Vagina (tissue), 2 donors: ENCODE data around the gene DENND5B. TPM values are rescaled to one million over a fixed set of nuclear protein-coding genes. Genes with fewer than 3 reads are reported as not detected.
"Not testable (repeated sequence)": the region's sequence is repeated elsewhere in the genome, so short reads cannot be mapped to it uniquely, and the experiment has no call there.

ENCODE experiments used
- DNase-seq, 2 donors: peaks; one replicate each; pipeline ENCODE4 v3.0.0-alpha.2; 2017; ENCODE audit errors: extremely low spot score in 2 of 2
- H3K27ac ChIP-seq: fragments of 200-600 bp; sonication (generic); one replicate; pipeline ENCODE4 v1.5.1; 2019
- H3K27me3 ChIP-seq: fragments of 200-600 bp; sonication (generic); one replicate; pipeline ENCODE4 v1.5.1; 2019
- H3K36me3 ChIP-seq, 2 donors: fragments of 200-600 bp; sonication (generic); one replicate each; pipeline ENCODE4 v1.5.1; 2017 to 2019
- H3K4me1 ChIP-seq: fragments of 200-600 bp; sonication (generic); one replicate; pipeline ENCODE4 v1.5.1; 2019
- H3K4me3 ChIP-seq, 2 donors: fragments of 200-600 bp; sonication (generic); 1 replicate in 1 of 2; 2 replicates in 1 of 2; pipeline ENCODE4 v1.5.1; 2016 to 2019
- H3K9me3 ChIP-seq: fragments of 200-600 bp; sonication (generic); one replicate; pipeline ENCODE4 v1.5.1; 2019
- POLR2A ChIP-seq, 2 donors: fragments of 450-650 bp; IDR thresholded peaks; one replicate each; pipeline ENCODE4 v1.6.1; 2017; ENCODE audit warnings: antibody characterized with exemption in 2 of 2, mild to moderate bottlenecking in 2 of 2, moderate library complexity in 2 of 2
- POLR2AphosphoS5 ChIP-seq, 2 donors: sonication (generic); formaldehyde crosslinking; IDR thresholded peaks; one replicate each; pipeline ENCODE4 v1.9.0; 2017; ENCODE audit warnings: antibody characterized with exemption in 2 of 2, mild to moderate bottlenecking in 2 of 2, low read depth in 1 of 2; ENCODE audit not compliant: insufficient read depth in 1 of 2
- intact Hi-C: fragments of 100-400 bp; cut with DNase I; formaldehyde crosslinking; loops from one replicate; pipeline ENCODE4 v1.15.1; 2023
- total RNA-seq: library from RNA; depleted of rRNA; stranded (reverse); fragments of >200 nt; gene quantifications from one replicate; pipeline ENCODE4 v1.2.3, GENCODE V29; 2016
- TF ChIP-seq, protein P1 (sequence below), 3 experiments: fragments of 450-650 bp in 2 of 3; fragments of 200-600 bp in 1 of 3; sonication (generic) in 1 of 3; IDR thresholded peaks; one replicate each; pipeline ENCODE4 v1.5.1; 2017 to 2019; ENCODE audit warnings: antibody characterized with exemption in 3 of 3, mild to moderate bottlenecking in 2 of 3, moderate library complexity in 2 of 3

DENND5B gene
- total RNA-seq, 1 donor from 2014 or later = 25.3 TPM

- Histone ChIP-seq H3K9me3 (no peaks in the 10 kb centered on the region), H3K4me1 (no peaks in the 10 kb centered on the region), H3K36me3 (no peaks in the 10 kb centered on the region), H3K27me3 (no peaks in the 10 kb centered on the region), H3K4me3 (no peak overlapping the region), H3K27ac (no peak overlapping the region)
- TF ChIP-seq POLR2A (IDR thresholded peaks at IDR 0.05) (no peak), POLR2AphosphoS5 (IDR thresholded peaks at IDR 0.05; ENCODE audit: insufficient read depth in 1 of 2, low read depth in 1 of 2) (no peak)
- TF ChIP-seq, protein P1, sequence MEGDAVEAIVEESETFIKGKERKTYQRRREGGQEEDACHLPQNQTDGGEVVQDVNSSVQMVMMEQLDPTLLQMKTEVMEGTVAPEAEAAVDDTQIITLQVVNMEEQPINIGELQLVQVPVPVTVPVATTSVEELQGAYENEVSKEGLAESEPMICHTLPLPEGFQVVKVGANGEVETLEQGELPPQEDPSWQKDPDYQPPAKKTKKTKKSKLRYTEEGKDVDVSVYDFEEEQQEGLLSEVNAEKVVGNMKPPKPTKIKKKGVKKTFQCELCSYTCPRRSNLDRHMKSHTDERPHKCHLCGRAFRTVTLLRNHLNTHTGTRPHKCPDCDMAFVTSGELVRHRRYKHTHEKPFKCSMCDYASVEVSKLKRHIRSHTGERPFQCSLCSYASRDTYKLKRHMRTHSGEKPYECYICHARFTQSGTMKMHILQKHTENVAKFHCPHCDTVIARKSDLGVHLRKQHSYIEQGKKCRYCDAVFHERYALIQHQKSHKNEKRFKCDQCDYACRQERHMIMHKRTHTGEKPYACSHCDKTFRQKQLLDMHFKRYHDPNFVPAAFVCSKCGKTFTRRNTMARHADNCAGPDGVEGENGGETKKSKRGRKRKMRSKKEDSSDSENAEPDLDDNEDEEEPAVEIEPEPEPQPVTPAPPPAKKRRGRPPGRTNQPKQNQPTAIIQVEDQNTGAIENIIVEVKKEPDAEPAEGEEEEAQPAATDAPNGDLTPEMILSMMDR (IDR thresholded peaks at IDR 0.05) = no peak
- intact Hi-C loops = no loop called here
- DNase-seq = no peak
These were observed 112.5 kb downstream of the DENND5B start for GRCh38 chr12:31478425-31478824.

DNA sequence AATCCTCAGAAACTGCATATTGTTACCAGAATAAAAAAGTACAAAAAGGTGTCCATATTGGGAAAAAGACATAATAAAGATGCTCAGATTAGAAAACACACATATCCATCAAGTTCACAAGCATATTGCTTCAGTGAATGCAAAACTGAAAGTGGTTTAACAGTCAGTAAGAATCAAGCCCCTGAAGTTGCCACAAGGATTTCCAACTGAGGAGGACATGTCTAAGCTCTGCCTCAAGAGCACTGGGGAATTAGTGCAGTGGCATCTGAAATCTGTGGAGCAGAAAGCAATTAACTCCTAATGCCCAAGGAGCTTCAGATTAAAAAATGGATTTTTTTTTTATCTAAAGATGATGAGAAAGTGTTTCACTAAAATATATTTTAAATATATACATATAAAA is 113.2 kb downstream of the DENND5B start:
- intact Hi-C loops = no loop called here
- H3K27me3 ChIP-seq = no peaks in the 10 kb centered on the region
- H3K36me3 ChIP-seq = no peaks in the 10 kb centered on the region
- H3K27ac ChIP-seq = no peak overlapping the region
- H3K9me3 ChIP-seq = no peaks in the 10 kb centered on the region
- TF ChIP-seq, protein P1 (IDR thresholded peaks at IDR 0.05) = no peak
- no peak for TF ChIP-seq POLR2AphosphoS5 (IDR thresholded peaks at IDR 0.05; ENCODE audit: insufficient read depth in 1 of 2, low read depth in 1 of 2)
- no peak for TF ChIP-seq POLR2A (IDR thresholded peaks at IDR 0.05)
- DNase-seq = no peak
- H3K4me3 ChIP-seq = no peak overlapping the region
- no peaks in the 10 kb centered on the region for H3K4me1 ChIP-seq

GRCh38 chr12:31476437-31476836 is 114.5 kb downstream of the DENND5B start:
- Histone ChIP-seq H3K4me1 (peaks cover 5% of the 10 kb centered on the region), H3K36me3 (no peaks in the 10 kb centered on the region), H3K27ac (no peak overlapping the region), H3K27me3 (no peaks in the 10 kb centered on the region), H3K9me3 (no peaks in the 10 kb centered on the region), H3K4me3 (no peak overlapping the region)
- intact Hi-C loops = no loop called here
- DNase-seq = no peak
- TF ChIP-seq, protein P1 (IDR thresholded peaks at IDR 0.05) = no peak
- TF ChIP-seq POLR2A (IDR thresholded peaks at IDR 0.05) (no peak), POLR2AphosphoS5 (IDR thresholded peaks at IDR 0.05; ENCODE audit: insufficient read depth in 1 of 2, low read depth in 1 of 2) (no peak)

GRCh38 chr12:31475610-31476009 is 115.3 kb downstream of the DENND5B start:
- intact Hi-C loops, H3K27me3 ChIP-seq, H3K9me3 ChIP-seq, H3K4me1 ChIP-seq, DNase-seq, H3K4me3 ChIP-seq, H3K36me3 ChIP-seq, H3K27ac ChIP-seq: not testable (repeated sequence)

DNA sequence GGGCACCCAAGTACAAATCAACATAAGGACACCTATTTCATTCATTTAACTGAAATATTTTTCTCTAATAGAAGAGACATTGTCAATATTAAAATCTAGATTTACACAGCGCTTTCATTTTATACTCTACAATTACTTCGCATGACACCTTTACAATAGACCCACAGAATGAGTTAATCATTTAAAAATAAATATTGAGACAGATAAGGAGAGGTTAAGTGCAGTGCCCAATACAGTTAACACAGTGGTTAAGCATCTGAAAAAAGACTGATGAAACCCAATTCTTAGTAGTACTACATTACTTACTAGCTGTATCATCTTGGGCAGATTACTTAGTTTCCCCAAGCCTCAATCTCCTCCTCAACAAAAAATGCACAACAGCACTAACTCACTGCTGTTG is 116.2 kb downstream of the DENND5B start:
- TF ChIP-seq, protein P1 (IDR thresholded peaks at IDR 0.05) = no peak
- no peak for TF ChIP-seq POLR2AphosphoS5 (IDR thresholded peaks at IDR 0.05; ENCODE audit: insufficient read depth in 1 of 2, low read depth in 1 of 2)
- TF ChIP-seq POLR2A (IDR thresholded peaks at IDR 0.05) = no peak
- intact Hi-C loops = no loop called here
- no peaks in the 10 kb centered on the region for H3K36me3 ChIP-seq
- no peak for DNase-seq
- H3K27me3 ChIP-seq = no peaks in the 10 kb centered on the region
- H3K4me3 ChIP-seq = no peak overlapping the region
- peaks cover 5% of the 10 kb centered on the region for H3K4me1 ChIP-seq
- no peaks in the 10 kb centered on the region for H3K9me3 ChIP-seq
- H3K27ac ChIP-seq = no peak overlapping the region

GRCh38 chr12:31471823-31472222 is 119.1 kb downstream of the DENND5B start:
- TF ChIP-seq POLR2A (IDR thresholded peaks at IDR 0.05) (no peak), POLR2AphosphoS5 (IDR thresholded peaks at IDR 0.05; ENCODE audit: insufficient read depth in 1 of 2, low read depth in 1 of 2) (no peak)
- TF ChIP-seq, protein P1 (IDR thresholded peaks at IDR 0.05) = no peak
- no peaks in the 10 kb centered on the region for H3K36me3 ChIP-seq
- H3K27me3 ChIP-seq = no peaks in the 10 kb centered on the region
- H3K27ac ChIP-seq = no peak overlapping the region
- intact Hi-C loops = no loop called here
- H3K4me3 ChIP-seq = no peak overlapping the region
- no peaks in the 10 kb centered on the region for H3K9me3 ChIP-seq
- no peak for DNase-seq
- peaks cover 5% of the 10 kb centered on the region for H3K4me1 ChIP-seq
